ENCODE data around the gene NOLC1. TPM values are rescaled to one million over a fixed set of nuclear protein-coding genes. Genes with fewer than 3 reads are reported as not detected.
A peak's percentile ranks its signal among the peaks of the same experiment; 100 is the strongest.

NOLC1 gene
- total RNA-seq, 6 experiments from 2014 or later, result 16.0 to 60.2 (median 27.3) TPM

GRCh38 chr10:102121739-102122372 is 30.3 kb upstream of the NOLC1 start:
- no peaks in the 10 kb centered on the region for H3K9me3 ChIP-seq
- ATAC-seq, result no peak
- peaks cover 0 to 21% (median 11%) of the 10 kb centered on the region in 4 donors for H3K4me1 ChIP-seq
- H3K36me3 ChIP-seq, result no peaks in the 10 kb centered on the region
- WGBS (ENCODE audit: insufficient coverage, low coverage, low lambda C conversion rate, missing lambda C conversion rate), result 54% methylated on average over 3 of the region's 6 CpGs
- intact Hi-C loops (cut with DNase I), result no loop called here
- TF ChIP-seq CTCF (IDR thresholded peaks at IDR 0.05), result no peak
- no peak for TF ChIP-seq POLR2A (IDR thresholded peaks at IDR 0.05)
- DNase-seq, result no peak
- peak overlapping the region in 2 of 3 donors; percentile 81 to 93 for H3K27ac ChIP-seq
- peak overlapping the region in 1 of 3 donors; percentile 71 for H3K4me3 ChIP-seq
- no peaks in the 10 kb centered on the region for H3K27me3 ChIP-seq

GRCh38 chr10:102122450-102122849 is 29.7 kb upstream of the NOLC1 start:
- 100% methylated on average over 1 of the region's 1 CpG for WGBS (ENCODE audit: insufficient coverage, low coverage, low lambda C conversion rate, missing lambda C conversion rate)
- H3K27me3 ChIP-seq, result no peaks in the 10 kb centered on the region
- no peak overlapping the region for H3K4me3 ChIP-seq
- no peak for ATAC-seq
- H3K9me3 ChIP-seq, result no peaks in the 10 kb centered on the region
- TF ChIP-seq CTCF (IDR thresholded peaks at IDR 0.05) (no peak), POLR2A (IDR thresholded peaks at IDR 0.05) (no peak)
- H3K27ac ChIP-seq, result no peak overlapping the region
- no peak for DNase-seq
- H3K4me1 ChIP-seq, result peaks cover 0 to 15% (median 8%) of the 10 kb centered on the region in 4 donors
- no peaks in the 10 kb centered on the region for H3K36me3 ChIP-seq
- intact Hi-C loops (cut with DNase I), result no loop called here

- no peak overlapping the region for H3K4me3 ChIP-seq
- no peaks in the 10 kb centered on the region for H3K27me3 ChIP-seq
- 100% methylated on average over 1 of the region's 3 CpGs for WGBS (ENCODE audit: insufficient coverage, low coverage, low lambda C conversion rate, missing lambda C conversion rate)
- intact Hi-C loops (cut with DNase I), result no loop called here
- no peaks in the 10 kb centered on the region for H3K36me3 ChIP-seq
- H3K27ac ChIP-seq, result no peak overlapping the region
- TF ChIP-seq CTCF (IDR thresholded peaks at IDR 0.05), result no peak
- TF ChIP-seq POLR2A (IDR thresholded peaks at IDR 0.05), result no peak
- ATAC-seq (no peak), DNase-seq (no peak)
- no peaks in the 10 kb centered on the region for H3K9me3 ChIP-seq
- peaks cover 0 to 7% (median 2%) of the 10 kb centered on the region in 4 donors for H3K4me1 ChIP-seq
Measured at GRCh38 chr10:102123223-102123622, 29.0 kb upstream of the NOLC1 start.

GRCh38 chr10:102131286-102132170 is 20.7 kb upstream of the NOLC1 start:
- peaks cover 0 to 12% (median 4%) of the 10 kb centered on the region in 4 donors for H3K4me1 ChIP-seq
- ATAC-seq (no peak), DNase-seq (no peak)
- TF ChIP-seq POLR2A (IDR thresholded peaks at IDR 0.05) (no peak), CTCF (IDR thresholded peaks at IDR 0.05) (no peak)
- no peaks in the 10 kb centered on the region for H3K9me3 ChIP-seq
- H3K36me3 ChIP-seq, result no peaks in the 10 kb centered on the region
- intact Hi-C loops (cut with DNase I), result no loop called here
- 82% methylated on average over 8 of the region's 8 CpGs for WGBS (ENCODE audit: insufficient coverage, low coverage, low lambda C conversion rate, missing lambda C conversion rate)
- peak overlapping the region in 2 of 3 donors; percentile 54 to 78 for H3K27ac ChIP-seq
- H3K4me3 ChIP-seq, result peak overlapping the region in 1 of 3 donors; percentile 97
- no peaks in the 10 kb centered on the region for H3K27me3 ChIP-seq

Data from right lobe of liver (tissue), 6 donors.